Lower leg skin (tissue), 4 donors: ENCODE results near the gene TTC33. TPM values are rescaled to one million over a fixed set of nuclear protein-coding genes. Genes with fewer than 3 reads are reported as not detected.

Source experiments
- DNase-seq, 2 donors: peaks; one replicate each; pipeline ENCODE4 v3.0.0-alpha.2; 2019; ENCODE audit warnings: low spot score in 2 of 2
- H3K4me3 ChIP-seq: fragments of 200-600 bp; sonication (generic); 2 replicates; pipeline ENCODE4 v1.5.1; 2017; ENCODE audit warnings: mild to moderate bottlenecking, low read depth; ENCODE audit not compliant: poor library complexity, severe bottlenecking
- CTCF ChIP-seq, 3 donors: fragments of 450-650 bp; IDR thresholded peaks; one replicate each; pipeline ENCODE4 v1.5.1; 2016; ENCODE audit warnings: antibody characterized with exemption in 3 of 3, mild to moderate bottlenecking in 3 of 3, moderate library complexity in 2 of 3
- POLR2A ChIP-seq, 2 donors: fragments of 450-650 bp; IDR thresholded peaks; one replicate each; pipeline ENCODE4 v1.6.1; 2016 to 2017; ENCODE audit warnings: antibody characterized with exemption in 2 of 2, mild to moderate bottlenecking in 1 of 2, moderate library complexity in 1 of 2
- WGBS, 2 donors: methylation state at CpG; one replicate each; pipeline ENCODE4 v1.1.5; 2018; 5-methylcytosine and 5-hydroxymethylcytosine counted together
- intact Hi-C: fragments of 100-400 bp; cut with DNase I; formaldehyde crosslinking; loops from one replicate; pipeline ENCODE4 v1.15.0; 2023; ENCODE audit warnings: low total_unique reads
- total RNA-seq, 4 donors: library from RNA; depleted of rRNA; stranded (reverse); fragments of >200 nt; gene quantifications; one replicate each; pipeline ENCODE4 v1.1.0, GENCODE V29; 2016

Gene TTC33
- total RNA-seq, 4 donors from 2014 or later = 8.7 to 13.1 (median 11.0) TPM

- 57 to 58% methylated on average over 1 of the region's 1 CpG for WGBS, 2 donors
- intact Hi-C loops = loop anchor here (5.0 kb wide), 1 partner anchor 739 kb away; no protein-coding TSS in a partner anchor
- DNase-seq = no peak
- no peak overlapping the region for H3K4me3 ChIP-seq
- TF ChIP-seq POLR2A (IDR thresholded peaks at IDR 0.05) = no peak
- no peak for TF ChIP-seq CTCF (IDR thresholded peaks at IDR 0.05)
Observed at GRCh38 chr5:40685976-40686486, 69.7 kb downstream of the TTC33 start.

- intact Hi-C loops = loop anchor here (5.0 kb wide), 1 partner anchor 738 kb away; no protein-coding TSS in a partner anchor
- TF ChIP-seq POLR2A (IDR thresholded peaks at IDR 0.05) (no peak), CTCF (IDR thresholded peaks at IDR 0.05) (no peak)
- no peak for DNase-seq
- H3K4me3 ChIP-seq = no peak overlapping the region
Observed at GRCh38 chr5:40685193-40685592, 70.6 kb downstream of the TTC33 start.

- intact Hi-C loops = no loop called here
- H3K4me3 ChIP-seq = no peak overlapping the region
- TF ChIP-seq POLR2A (IDR thresholded peaks at IDR 0.05) (no peak), CTCF (IDR thresholded peaks at IDR 0.05) (no peak)
- WGBS, 2 donors = 37 to 50% methylated on average over 1 of the region's 1 CpG
- DNase-seq = no peak
Observed at GRCh38 chr5:40683305-40683704, 72.5 kb downstream of the TTC33 start.

- H3K4me3 ChIP-seq = peak overlapping the region; percentile 54
- TF ChIP-seq POLR2A (IDR thresholded peaks at IDR 0.05) = no peak
- no peak for TF ChIP-seq CTCF (IDR thresholded peaks at IDR 0.05)
- DNase-seq = no peak
- intact Hi-C loops = no loop called here
- 63 to 67% methylated on average over 16 of the region's 16 CpGs for WGBS, 2 donors
Observed at GRCh38 chr5:40682154-40683017, 73.4 kb downstream of the TTC33 start.

- 9 to 17% methylated on average over 40 to 58 of the region's 67 CpGs for WGBS, 2 donors
- intact Hi-C loops = no loop called here
- peak overlapping the region; percentile 54 for H3K4me3 ChIP-seq
- DNase-seq = peak in 1 of 2 donors; percentile 90
- TF ChIP-seq CTCF (IDR thresholded peaks at IDR 0.05) (no peak), POLR2A (IDR thresholded peaks at IDR 0.05) (no peak)
Observed at GRCh38 chr5:40681363-40682153, 74.2 kb downstream of the TTC33 start.
